Kidney epithelial cell (primary cell): ENCODE data around the gene GRIN2C. TPM values are rescaled to one million over a fixed set of nuclear protein-coding genes. Genes with fewer than 3 reads are reported as not detected.

Experiments
- DNase-seq: peaks from one replicate; pipeline ENCODE4 v3.0.0-alpha.2; 2010; ENCODE audit warnings: low read depth
- H3K27me3 ChIP-seq: 2 replicates; pipeline ENCODE4 v1.6.0; 2011; ENCODE audit warnings: low read length; ENCODE audit not compliant: control insufficient read depth, insufficient read depth
- H3K36me3 ChIP-seq: 2 replicates; pipeline ENCODE4 v1.5.1; 2011; ENCODE audit warnings: low read length; ENCODE audit not compliant: control insufficient read depth, insufficient read depth
- H3K4me3 ChIP-seq: 2 replicates; pipeline ENCODE4 v1.5.1; 2011; ENCODE audit warnings: low read depth, mild to moderate bottlenecking, control low read depth, low read length
- CTCF ChIP-seq: IDR thresholded peaks from 2 replicates; pipeline ENCODE4 v1.5.1; 2011; ENCODE audit warnings: mild to moderate bottlenecking, moderate library complexity, low read length, control low read depth, inconsistent platforms; ENCODE audit not compliant: insufficient read depth, poor library complexity, severe bottlenecking
- total RNA-seq: library from RNA; depleted of rRNA; stranded (reverse); fragments of >200 nt; gene quantifications from 2 replicates; pipeline ENCODE4 v1.2.3, GENCODE V29; 2015

Gene GRIN2C
- total RNA-seq, 1 donor from 2014 or later, result not detected

- H3K36me3 ChIP-seq, result no peaks in the 10 kb centered on the region
- H3K27me3 ChIP-seq, result peaks cover 21% of the 10 kb centered on the region
- no peak for DNase-seq
- TF ChIP-seq CTCF, result no peak
- no peak overlapping the region for H3K4me3 ChIP-seq
Measured at GRCh38 chr17:74882517-74883240, 23.0 kb upstream of the GRIN2C start.

GRCh38 chr17:74881073-74881472, 21.4 kb upstream of the GRIN2C start:
- Histone ChIP-seq H3K27me3 (peaks cover 18% of the 10 kb centered on the region), H3K36me3 (no peaks in the 10 kb centered on the region), H3K4me3 (no peak overlapping the region)
- DNase-seq, result no peak
- TF ChIP-seq CTCF, result no peak

- Histone ChIP-seq H3K27me3 (peaks cover 18% of the 10 kb centered on the region), H3K4me3 (no peak overlapping the region), H3K36me3 (no peaks in the 10 kb centered on the region)
- TF ChIP-seq CTCF, result no peak
- DNase-seq, result no peak
Measured at GRCh38 chr17:74879308-74879707, 19.6 kb upstream of the GRIN2C start.

GRCh38 chr17:74878658-74879057, 19.0 kb upstream of the GRIN2C start:
- Histone ChIP-seq H3K4me3 (no peak overlapping the region), H3K27me3 (peaks cover 15% of the 10 kb centered on the region), H3K36me3 (no peaks in the 10 kb centered on the region)
- no peak for TF ChIP-seq CTCF
- no peak for DNase-seq

- no peak for TF ChIP-seq CTCF
- H3K4me3 ChIP-seq, result no peak overlapping the region
- no peaks in the 10 kb centered on the region for H3K36me3 ChIP-seq
- no peak for DNase-seq
- H3K27me3 ChIP-seq, result peaks cover 15% of the 10 kb centered on the region
Measured at GRCh38 chr17:74877592-74878548, 18.2 kb upstream of the GRIN2C start.
